Activated CD4-positive, alpha-beta memory T cell treated with anti-CD3 and anti-CD28 coated beads for 36 hours (primary cell): ENCODE data around the gene ABHD8. TPM values are rescaled to one million over a fixed set of nuclear protein-coding genes. Genes with fewer than 3 reads are reported as not detected.

Experiments used
- CTCF ChIA-PET: fragments of 350-600 bp; sonication (Branson Sonifier 250); formaldehyde crosslinking; loops from one replicate; lab custom pipeline; 2021; ENCODE audit warnings: antibody characterized with exemption, inconsistent platforms; lab: Charles Lee
- POLR2A ChIA-PET: fragments of 350-600 bp; sonication (Branson Sonifier 250); formaldehyde crosslinking; loops from one replicate; lab custom pipeline; 2021; ENCODE audit warnings: antibody characterized with exemption; lab: Charles Lee
- DNase-seq: peaks from one replicate; pipeline ENCODE4 v3.0.0-alpha.2; 2020
- H3K27ac Mint-ChIP-seq: one replicate; pipeline ENCODE4 v1.8.0; 2021; ENCODE audit warnings: mixed read lengths
- H3K27me3 Mint-ChIP-seq: one replicate; pipeline ENCODE4 v1.8.0; 2021; ENCODE audit warnings: mixed read lengths
- H3K36me3 Mint-ChIP-seq: one replicate; pipeline ENCODE4 v1.8.0; 2021; ENCODE audit warnings: mixed read lengths
- H3K4me1 Mint-ChIP-seq: one replicate; pipeline ENCODE4 v1.8.0; 2021; ENCODE audit warnings: low read depth, mixed read lengths
- H3K4me3 Mint-ChIP-seq: one replicate; pipeline ENCODE4 v1.8.0; 2021; ENCODE audit warnings: mild to moderate bottlenecking, mixed read lengths
- H3K9me3 Mint-ChIP-seq: one replicate; pipeline ENCODE4 v1.8.0; 2021; ENCODE audit warnings: mixed read lengths
- intact Hi-C: fragments of 100-400 bp; cut with micrococcal nuclease; formaldehyde crosslinking; loops from one replicate; pipeline ENCODE4 v1.15.1; 2023
- total RNA-seq, 2 experiments: library from RNA; stranded (reverse); gene quantifications; one replicate each; pipeline ENCODE4 v1.2.3, GENCODE V29; 2021

Gene ABHD8
- total RNA-seq, 2 experiments from 2014 or later: 7.7 to 7.9 TPM

- DNase-seq: no peak
- peaks cover 4% of the 10 kb centered on the region for H3K36me3 Mint-ChIP-seq
- no peak overlapping the region for H3K27ac Mint-ChIP-seq
- ChIA-PET CTCF (interaction anchor here (1.2 kb wide), 1 partner anchor 46 kb away, joined by 3 read pairs; no protein-coding TSS in a partner anchor), POLR2A (no interaction called here)
- no peaks in the 10 kb centered on the region for H3K9me3 Mint-ChIP-seq
- no peak overlapping the region for H3K4me3 Mint-ChIP-seq
- peaks cover 16% of the 10 kb centered on the region for H3K4me1 Mint-ChIP-seq
- intact Hi-C loops: no loop called here
- H3K27me3 Mint-ChIP-seq: no peaks in the 10 kb centered on the region
Measured at GRCh38 chr19:17340302-17340870, 37.2 kb upstream of the ABHD8 start.

GRCh38 chr19:17339088-17339741 is 36.0 kb upstream of the ABHD8 start:
- H3K4me3 Mint-ChIP-seq: peak overlapping the region; percentile 93
- H3K36me3 Mint-ChIP-seq: peaks cover 4% of the 10 kb centered on the region
- H3K27ac Mint-ChIP-seq: no peak overlapping the region
- POLR2A ChIA-PET: no interaction called here
- H3K4me1 Mint-ChIP-seq: peaks cover 21% of the 10 kb centered on the region
- CTCF ChIA-PET: interaction anchor here (1.2 kb wide), 2 partner anchors 34 to 47 kb away, joined by 3 to 6 read pairs; no protein-coding TSS in a partner anchor
- peak; percentile 79 for DNase-seq
- no peaks in the 10 kb centered on the region for H3K9me3 Mint-ChIP-seq
- intact Hi-C loops: loop anchor here (5.0 kb wide), 1 partner anchor 128 kb away; no protein-coding TSS in a partner anchor
- no peaks in the 10 kb centered on the region for H3K27me3 Mint-ChIP-seq

DNA sequence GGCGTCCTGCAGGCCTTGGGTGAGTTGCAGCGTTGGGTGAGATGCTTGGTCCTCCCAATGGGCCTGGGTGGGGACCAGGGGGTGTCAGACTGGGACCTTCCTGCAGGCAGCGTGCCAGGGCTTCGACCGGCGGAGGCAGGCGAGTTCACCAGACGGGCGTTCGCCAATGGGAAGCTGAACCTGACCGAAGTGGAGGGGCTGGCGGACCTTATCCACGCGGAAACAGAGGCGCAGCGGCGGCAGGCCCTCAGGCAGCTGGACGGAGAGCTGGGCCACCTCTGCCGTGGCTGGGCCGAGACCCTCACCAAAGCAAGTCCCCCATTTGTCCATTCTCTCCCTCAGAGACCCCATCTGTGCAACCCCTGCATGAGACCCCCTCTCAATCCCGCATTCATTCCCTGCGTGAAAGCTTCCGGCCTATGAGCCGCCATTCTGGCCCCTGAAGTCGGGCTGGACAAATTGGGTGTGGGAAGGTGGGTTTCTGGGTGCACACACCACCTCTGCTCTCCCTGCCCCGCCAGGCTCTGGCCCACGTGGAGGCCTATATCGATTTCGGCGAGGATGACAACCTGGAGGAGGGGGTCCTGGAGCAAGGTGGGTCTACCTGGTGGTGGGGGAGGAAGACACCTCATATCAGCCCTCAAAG is 35.3 kb upstream of the ABHD8 start:
- Mint-ChIP-seq H3K9me3 (no peaks in the 10 kb centered on the region), H3K4me1 (peaks cover 25% of the 10 kb centered on the region), H3K4me3 (peak overlapping the region; percentile 93), H3K27ac (no peak overlapping the region), H3K36me3 (peaks cover 2% of the 10 kb centered on the region), H3K27me3 (no peaks in the 10 kb centered on the region)
- ChIA-PET POLR2A (no interaction called here), CTCF (interaction anchor here (1.2 kb wide), 1 partner anchor 33 kb away, joined by 6 read pairs; no protein-coding TSS in a partner anchor)
- DNase-seq: no peak
- intact Hi-C loops: loop anchor here (5.0 kb wide), 1 partner anchor 129 kb away; no protein-coding TSS in a partner anchor

DNA sequence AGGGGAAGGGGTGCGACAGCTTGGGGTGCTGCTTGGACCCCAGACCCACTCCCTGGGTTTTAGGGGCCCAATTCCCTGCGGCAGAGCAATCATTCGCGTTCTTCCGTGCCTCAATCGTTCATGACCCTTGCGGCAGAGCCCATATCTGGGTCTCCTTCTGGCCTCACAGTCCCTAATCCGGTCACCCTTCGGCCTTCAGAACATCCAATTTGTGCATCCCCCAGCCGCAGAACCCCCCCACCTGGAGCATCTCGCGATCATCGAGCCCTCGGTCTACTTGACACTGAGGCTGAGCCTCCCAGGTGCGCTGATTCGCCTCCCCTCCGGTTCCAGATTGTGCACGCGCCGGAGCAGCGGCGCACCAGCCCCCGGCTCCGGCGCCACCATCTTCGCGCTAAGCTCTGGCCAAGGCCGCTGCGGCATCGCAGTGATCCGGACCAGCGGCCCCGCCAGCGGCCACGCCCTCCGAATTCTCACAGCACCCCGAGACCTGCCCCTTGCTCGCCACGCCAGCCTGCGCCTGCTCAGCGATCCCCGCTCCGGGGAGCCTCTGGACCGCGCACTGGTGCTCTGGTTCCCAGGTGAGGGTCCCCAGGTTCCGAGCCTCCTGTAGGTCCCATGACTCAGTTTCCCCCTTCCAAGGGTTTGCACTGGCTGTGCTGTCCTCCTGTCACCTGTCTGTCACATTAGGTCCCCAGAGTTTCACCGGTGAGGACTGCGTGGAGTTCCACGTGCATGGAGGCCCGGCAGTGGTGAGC is 34.6 kb upstream of the ABHD8 start:
- POLR2A ChIA-PET: no interaction called here
- H3K27ac Mint-ChIP-seq: peak overlapping the region; percentile 93
- intact Hi-C loops: loop anchor here (1.0 to 5.0 kb wide), 3 partner anchors 33 to 217 kb away; partner anchors contain the start of genes COLGALT1 and MRPL34
- CTCF ChIA-PET: no interaction called here
- peak; percentile 52 for DNase-seq
- no peaks in the 10 kb centered on the region for H3K27me3 Mint-ChIP-seq
- no peaks in the 10 kb centered on the region for H3K9me3 Mint-ChIP-seq
- H3K36me3 Mint-ChIP-seq: peaks cover 2% of the 10 kb centered on the region
- H3K4me3 Mint-ChIP-seq: peak overlapping the region; percentile 93
- peaks cover 28% of the 10 kb centered on the region for H3K4me1 Mint-ChIP-seq

GRCh38 chr19:17336872-17337674 is 33.8 kb upstream of the ABHD8 start, which contains the start of gene GTPBP3:
Gene GTPBP3 (plus strand): TSS chr19:17337553. CDS start chr19:17337612, 59 bp downstream.
- peaks cover 2% of the 10 kb centered on the region for H3K36me3 Mint-ChIP-seq
- POLR2A ChIA-PET: no interaction called here
- intact Hi-C loops: loop anchor here (1.0 to 5.0 kb wide), 3 partner anchors 32 to 218 kb away; partner anchors contain the start of genes COLGALT1 and MRPL34
- no peaks in the 10 kb centered on the region for H3K9me3 Mint-ChIP-seq
- H3K4me3 Mint-ChIP-seq: peak within 1 kb of the TSS; percentile 93
- CTCF ChIA-PET: interaction anchor here (1.4 kb wide), 1 partner anchor 28 kb away, joined by 11 read pairs; the partner anchor contains the start of gene DDA1
- peak; percentile 98 for DNase-seq
- H3K27ac Mint-ChIP-seq: peak within 1 kb of the TSS; percentile 93
- peaks cover 28% of the 10 kb centered on the region for H3K4me1 Mint-ChIP-seq
- H3K27me3 Mint-ChIP-seq: no peaks in the 10 kb centered on the region

DNA sequence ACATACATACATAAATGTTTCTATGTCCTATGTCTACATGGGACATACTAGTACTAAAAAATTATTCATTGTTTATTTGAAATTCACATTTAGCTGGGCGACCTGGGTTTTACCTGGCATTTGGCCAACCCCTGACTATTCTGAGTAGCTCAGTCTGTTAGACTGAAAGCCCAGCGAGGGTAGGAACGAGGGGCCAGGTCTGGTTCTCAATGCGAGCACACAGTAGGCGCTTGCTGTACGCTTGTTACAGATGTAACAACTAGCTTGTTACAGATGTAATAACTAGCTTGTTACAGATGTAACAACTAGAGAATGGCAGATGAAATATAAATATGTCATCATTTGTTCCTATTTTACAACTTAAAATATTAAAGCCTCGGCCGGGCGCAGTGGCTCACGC is 32.4 kb upstream of the ABHD8 start:
- ChIA-PET CTCF (interaction anchor here (0.6 to 1.4 kb wide), 7 partner anchors 27 to 161 kb away, joined by 3 to 11 read pairs (median 3); partner anchors contain the start of genes DDA1 and MRPL34), POLR2A (interaction anchor here (1.0 to 3.2 kb wide), 2 partner anchors 27 to 43 kb away, joined by 3 to 15 read pairs; partner anchors contain the start of gene DDA1)
- Mint-ChIP-seq H3K27ac (no peak overlapping the region), H3K4me3 (peak overlapping the region; percentile 12), H3K27me3 (no peaks in the 10 kb centered on the region), H3K9me3 (no peaks in the 10 kb centered on the region), H3K36me3 (peaks cover 2% of the 10 kb centered on the region), H3K4me1 (peaks cover 28% of the 10 kb centered on the region)
- intact Hi-C loops: loop anchor here (2.0 to 5.0 kb wide), 2 partner anchors 55 to 132 kb away; no protein-coding TSS in a partner anchor
- DNase-seq: no peak

DNA sequence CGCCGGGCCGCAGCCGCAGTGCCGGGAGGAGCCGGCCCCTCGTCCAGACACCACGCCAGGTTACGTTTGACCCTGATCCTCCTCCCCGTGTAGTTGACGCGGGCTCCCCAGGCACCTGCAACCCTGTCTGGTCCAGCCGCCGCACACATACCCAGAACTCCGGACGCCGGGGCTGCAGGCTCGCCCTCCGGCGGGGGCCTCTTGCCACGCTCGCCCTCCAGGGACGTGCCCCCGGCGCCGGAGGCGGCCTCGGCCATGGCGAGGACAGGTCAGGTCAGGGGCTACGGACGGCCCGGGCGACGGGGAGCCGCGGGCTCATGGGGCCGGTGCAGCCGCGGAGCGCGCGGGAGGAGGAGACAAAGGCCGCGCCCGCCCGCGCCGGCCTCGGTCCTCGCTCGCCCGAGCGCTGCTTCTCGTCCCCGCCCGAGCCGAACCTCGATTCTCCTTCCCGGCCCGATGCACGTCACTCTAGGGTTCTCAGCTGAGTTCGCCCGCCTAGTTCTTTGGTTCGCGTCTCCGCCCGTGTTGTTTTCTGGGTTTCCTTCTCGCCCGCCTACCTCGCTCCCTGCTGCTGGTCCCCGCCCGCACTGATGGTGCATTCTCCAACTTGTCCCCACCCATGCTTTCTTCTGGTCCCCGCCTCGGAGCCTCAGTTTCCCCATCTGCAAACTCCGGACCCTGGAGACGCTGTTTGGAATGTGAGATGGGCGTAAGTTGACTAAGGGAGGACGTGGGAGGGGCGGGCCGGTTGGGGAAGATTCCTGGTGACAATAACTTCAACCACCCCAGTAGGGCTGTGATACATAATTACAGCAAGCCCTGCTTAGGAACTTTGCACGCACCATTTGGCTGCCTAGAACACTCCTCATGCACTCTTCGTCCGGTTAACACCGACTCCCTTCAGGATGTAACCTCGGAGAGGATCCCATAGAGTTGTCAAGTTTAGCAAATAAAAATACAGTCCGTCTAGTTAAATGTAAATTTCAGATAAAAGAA is 31.5 kb upstream of the ABHD8 start, which contains the start of gene ANO8:
TSS of gene ANO8 (minus strand) at position 442 of the 996 bp plus-strand sequence. CDS start at position 257, 185 bp downstream.
- no peaks in the 10 kb centered on the region for H3K27me3 Mint-ChIP-seq
- intact Hi-C loops: loop anchor here (1.0 to 5.0 kb wide), 3 partner anchors 25 to 133 kb away; partner anchors contain the start of gene DDA1
- peak within 1 kb of the TSS; percentile 42 for H3K27ac Mint-ChIP-seq
- peaks cover 31% of the 10 kb centered on the region for H3K4me1 Mint-ChIP-seq
- peaks cover 2% of the 10 kb centered on the region for H3K36me3 Mint-ChIP-seq
- no peaks in the 10 kb centered on the region for H3K9me3 Mint-ChIP-seq
- CTCF ChIA-PET: interaction anchor here (0.9 to 2.1 kb wide), 9 partner anchors 11 to 162 kb away, joined by 3 to 6 read pairs (median 3); partner anchors contain the start of gene MRPL34
- peak within 1 kb of the TSS; percentile 79 for H3K4me3 Mint-ChIP-seq
- DNase-seq: peak; percentile 97
- POLR2A ChIA-PET: interaction anchor here (0.7 to 3.2 kb wide), 5 partner anchors 26 to 57 kb away, joined by 3 to 15 read pairs (median 3); partner anchors contain the start of genes DDA1 and MRPL34

DNA sequence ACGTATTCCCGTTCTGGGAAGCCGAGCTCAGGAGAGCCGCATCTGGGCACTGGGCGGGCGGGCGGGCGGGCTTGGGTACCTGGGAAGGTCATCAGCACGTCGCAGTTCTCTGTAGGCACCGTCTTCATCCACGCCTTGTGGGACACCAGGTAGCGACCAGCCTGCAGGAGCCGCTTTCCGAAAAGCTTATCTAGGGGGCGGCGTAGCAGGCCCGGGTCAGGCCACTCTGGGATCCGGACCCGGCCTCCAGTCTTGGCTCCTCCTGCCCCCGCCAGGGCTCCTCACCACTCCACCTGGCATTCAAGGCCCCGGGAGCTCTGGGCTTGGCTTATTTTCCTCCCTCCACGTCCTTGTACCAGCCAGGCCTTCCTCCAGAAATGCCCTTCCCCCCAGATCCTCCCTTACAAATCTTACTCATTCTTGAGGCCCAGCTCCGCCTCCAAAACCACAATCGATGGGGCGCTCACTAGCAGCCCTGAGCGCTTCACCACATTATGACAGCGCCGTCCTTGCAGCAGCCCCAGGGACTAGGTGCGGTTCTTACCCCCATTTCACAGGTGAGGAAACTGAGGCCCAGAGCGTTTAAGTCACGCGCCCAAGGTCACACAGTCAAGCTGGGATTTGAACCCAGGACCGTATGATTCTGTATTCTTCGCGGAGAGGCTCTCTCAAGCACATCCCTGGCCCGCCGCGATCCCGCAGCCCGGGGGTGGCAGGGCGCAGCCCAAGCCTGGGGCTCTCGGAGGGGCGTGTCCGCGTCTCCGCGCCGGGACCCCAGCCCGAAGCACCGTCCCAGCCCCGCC is 30.6 kb upstream of the ABHD8 start:
- Mint-ChIP-seq H3K27me3 (no peaks in the 10 kb centered on the region), H3K27ac (peak overlapping the region; percentile 42), H3K36me3 (no peaks in the 10 kb centered on the region), H3K4me3 (peak overlapping the region; percentile 79), H3K9me3 (no peaks in the 10 kb centered on the region), H3K4me1 (peaks cover 29% of the 10 kb centered on the region)
- ChIA-PET CTCF (interaction anchor here (0.8 to 2.1 kb wide), 7 partner anchors 9 to 53 kb away, joined by 3 to 6 read pairs (median 3); no protein-coding TSS in a partner anchor), POLR2A (interaction anchor here (1.1 to 3.2 kb wide), 4 partner anchors 16 to 55 kb away, joined by 3 to 15 read pairs (median 7); partner anchors contain the start of genes DDA1 and MRPL34)
- intact Hi-C loops: loop anchor here (1.0 to 2.0 kb wide), 2 partner anchors 25 to 57 kb away; partner anchors contain the start of gene DDA1
- peak; percentile 89 for DNase-seq
